ENCODE data around the gene UBQLN4. TPM values are rescaled to one million over a fixed set of nuclear protein-coding genes. Genes with fewer than 3 reads are reported as not detected.
A peak's percentile ranks its signal among the peaks of the same experiment; 100 is the strongest.

Gene UBQLN4
- total RNA-seq, 4 donors from 2014 or later = 16.2 to 24.5 (median 18.6) TPM

- DNase-seq (ENCODE audit: low spot score) (no peak), ATAC-seq (ENCODE audit: low FRiP score) (no peak)
- TF ChIP-seq, protein P1, sequence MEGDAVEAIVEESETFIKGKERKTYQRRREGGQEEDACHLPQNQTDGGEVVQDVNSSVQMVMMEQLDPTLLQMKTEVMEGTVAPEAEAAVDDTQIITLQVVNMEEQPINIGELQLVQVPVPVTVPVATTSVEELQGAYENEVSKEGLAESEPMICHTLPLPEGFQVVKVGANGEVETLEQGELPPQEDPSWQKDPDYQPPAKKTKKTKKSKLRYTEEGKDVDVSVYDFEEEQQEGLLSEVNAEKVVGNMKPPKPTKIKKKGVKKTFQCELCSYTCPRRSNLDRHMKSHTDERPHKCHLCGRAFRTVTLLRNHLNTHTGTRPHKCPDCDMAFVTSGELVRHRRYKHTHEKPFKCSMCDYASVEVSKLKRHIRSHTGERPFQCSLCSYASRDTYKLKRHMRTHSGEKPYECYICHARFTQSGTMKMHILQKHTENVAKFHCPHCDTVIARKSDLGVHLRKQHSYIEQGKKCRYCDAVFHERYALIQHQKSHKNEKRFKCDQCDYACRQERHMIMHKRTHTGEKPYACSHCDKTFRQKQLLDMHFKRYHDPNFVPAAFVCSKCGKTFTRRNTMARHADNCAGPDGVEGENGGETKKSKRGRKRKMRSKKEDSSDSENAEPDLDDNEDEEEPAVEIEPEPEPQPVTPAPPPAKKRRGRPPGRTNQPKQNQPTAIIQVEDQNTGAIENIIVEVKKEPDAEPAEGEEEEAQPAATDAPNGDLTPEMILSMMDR (IDR thresholded peaks at IDR 0.05) = no peak
Observed at GRCh38 chr1:156080863-156081179, 27.2 kb upstream of the UBQLN4 start.

- ATAC-seq (ENCODE audit: low FRiP score) = no peak
- TF ChIP-seq, protein P1 (IDR thresholded peaks at IDR 0.05) = no peak
- DNase-seq (ENCODE audit: low spot score) = no peak
Observed at GRCh38 chr1:156080241-156080862, 26.8 kb upstream of the UBQLN4 start.

GRCh38 chr1:156079762-156080161 lies 26.2 kb upstream of the UBQLN4 start:
- no peak for DNase-seq (ENCODE audit: low spot score)
- no peak for ATAC-seq (ENCODE audit: low FRiP score)
- TF ChIP-seq, protein P1 (IDR thresholded peaks at IDR 0.05) = no peak

DNA sequence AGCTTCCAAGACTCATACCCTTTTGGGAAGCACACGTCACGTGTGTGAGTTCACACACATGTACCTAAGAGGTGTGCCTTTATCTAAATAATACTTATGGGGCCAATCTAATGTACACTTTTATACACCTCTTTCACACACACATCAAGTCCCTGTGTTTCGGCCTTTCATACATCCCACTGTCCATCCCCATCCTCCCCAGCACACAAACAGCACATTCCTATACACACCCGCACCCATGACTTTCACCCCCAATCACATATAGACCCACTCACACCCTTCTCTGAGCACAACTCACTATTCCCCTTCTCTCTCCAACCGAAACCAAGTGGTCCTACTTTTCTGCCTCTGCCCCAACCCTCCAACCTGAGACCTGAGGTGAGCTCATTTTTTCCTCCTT lies 25.1 kb upstream of the UBQLN4 start:
- no peak for DNase-seq (ENCODE audit: low spot score)
- TF ChIP-seq, protein P1 (IDR thresholded peaks at IDR 0.05) = no peak
- no peak for ATAC-seq (ENCODE audit: low FRiP score)

DNA sequence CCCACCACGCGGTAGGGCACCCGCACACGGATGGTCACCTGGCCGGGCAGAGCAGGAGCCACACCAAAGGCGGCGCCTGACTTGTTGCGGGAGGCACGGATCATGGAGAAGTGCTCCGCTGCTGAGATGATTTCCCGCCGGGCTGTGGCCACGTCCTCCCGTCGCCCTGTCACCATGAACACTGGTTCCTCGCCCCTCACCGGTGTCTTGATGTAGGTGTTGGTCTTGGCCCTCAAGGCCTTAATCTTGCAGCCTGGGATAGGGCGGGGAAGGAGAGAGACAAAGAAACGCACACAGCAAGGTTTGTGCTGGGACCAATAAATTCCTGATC lies 23.8 kb upstream of the UBQLN4 start:
- DNase-seq (ENCODE audit: low spot score) = no peak
- ATAC-seq (ENCODE audit: low FRiP score) = no peak
- TF ChIP-seq, protein P1 (IDR thresholded peaks at IDR 0.05) = no peak

DNA sequence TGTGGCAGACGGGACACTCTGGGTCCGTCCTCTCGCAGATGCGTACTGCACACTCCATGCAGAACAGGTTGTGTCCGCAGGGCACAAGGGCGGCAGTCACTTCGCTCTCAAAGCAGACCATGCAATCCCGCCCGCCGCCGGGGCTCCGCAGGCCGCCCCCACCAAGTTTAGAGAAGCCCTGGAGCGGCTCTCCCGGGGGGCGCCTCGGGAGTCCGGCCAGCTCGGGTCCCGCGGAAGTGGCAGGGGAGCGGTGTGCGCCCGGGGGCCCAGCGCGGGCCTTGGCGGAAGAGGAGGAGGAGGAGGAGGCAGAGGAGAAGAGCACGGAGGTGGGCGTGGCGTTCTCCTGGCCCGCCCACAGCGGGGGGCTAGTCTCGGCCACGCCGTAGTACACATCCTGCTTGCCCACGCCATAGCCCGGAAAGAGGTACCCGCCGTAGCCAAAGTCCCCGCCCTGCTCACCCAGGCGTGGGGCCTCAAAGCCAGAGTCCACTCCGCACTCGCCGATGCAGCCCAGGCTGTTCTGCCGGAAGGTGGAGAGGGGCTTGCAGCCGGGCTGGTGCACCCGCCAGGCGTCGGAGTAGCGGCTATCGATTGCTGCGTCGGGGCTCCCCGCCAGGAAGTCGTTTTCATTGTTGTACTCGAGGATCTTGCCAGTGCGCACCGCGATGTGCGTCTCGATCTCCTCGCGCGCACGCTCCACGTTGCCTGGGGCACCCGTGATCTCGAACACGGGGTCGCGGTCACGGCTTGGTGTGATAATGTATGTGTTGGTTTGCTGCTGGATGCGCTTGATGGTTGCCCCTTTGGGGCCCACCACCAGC lies 23.2 kb upstream of the UBQLN4 start:
- TF ChIP-seq, protein P1 (IDR thresholded peaks at IDR 0.05) = no peak
- peak; percentile 69 for ATAC-seq (ENCODE audit: low FRiP score)
- DNase-seq (ENCODE audit: low spot score) = no peak

- no peak for ATAC-seq (ENCODE audit: low FRiP score)
- TF ChIP-seq, protein P1 (IDR thresholded peaks at IDR 0.05) = no peak
Observed at GRCh38 chr1:156075775-156076204, 22.2 kb upstream of the UBQLN4 start.

More at GRCh38 chr1:156075775-156076204, 22.2 kb upstream of the UBQLN4 start:
- DNase-seq (ENCODE audit: low spot score) = no peak

Data from omental fat pad (tissue), 4 donors.